WERI-Rb-1 (cell line): ENCODE data around the gene PAPPA.

ENCODE experiments used
- DNase-seq: peaks from one replicate; pipeline ENCODE4 v3.0.0-alpha.2; 2020
- H3K27ac ChIP-seq: fragments of 250-450 bp; sonication (Bioruptor Pico); 2 replicates; pipeline ENCODE4 v1.5.1; 2020; ENCODE audit warnings: mild to moderate bottlenecking, moderate library complexity
- H3K27me3 ChIP-seq: fragments of 250-450 bp; sonication (Bioruptor Pico); 2 replicates; pipeline ENCODE4 v1.5.1; 2021; ENCODE audit warnings: mild to moderate bottlenecking, low read depth, moderate library complexity; ENCODE audit not compliant: insufficient read depth, severe bottlenecking
- H3K36me3 ChIP-seq: fragments of 250-450 bp; sonication (Bioruptor Pico); 2 replicates; pipeline ENCODE4 v1.5.1; 2020; ENCODE audit warnings: mild to moderate bottlenecking, moderate library complexity
- H3K4me3 ChIP-seq: 2 replicates; pipeline ENCODE4 v1.5.1; 2011; ENCODE audit warnings: low read depth, mild to moderate bottlenecking, control low read depth, low read length
- H3K9me3 ChIP-seq: fragments of 250-450 bp; sonication (Bioruptor Pico); 2 replicates; pipeline ENCODE4 v1.5.1; 2021; ENCODE audit warnings: mild to moderate bottlenecking, moderate library complexity; ENCODE audit not compliant: severe bottlenecking
- TF ChIP-seq, protein P1 (sequence below): IDR thresholded peaks from 2 replicates; pipeline ENCODE4 v1.5.1; 2011; ENCODE audit warnings: low read depth, mild to moderate bottlenecking, control low read depth, inconsistent platforms, low read length

PAPPA gene

DNA sequence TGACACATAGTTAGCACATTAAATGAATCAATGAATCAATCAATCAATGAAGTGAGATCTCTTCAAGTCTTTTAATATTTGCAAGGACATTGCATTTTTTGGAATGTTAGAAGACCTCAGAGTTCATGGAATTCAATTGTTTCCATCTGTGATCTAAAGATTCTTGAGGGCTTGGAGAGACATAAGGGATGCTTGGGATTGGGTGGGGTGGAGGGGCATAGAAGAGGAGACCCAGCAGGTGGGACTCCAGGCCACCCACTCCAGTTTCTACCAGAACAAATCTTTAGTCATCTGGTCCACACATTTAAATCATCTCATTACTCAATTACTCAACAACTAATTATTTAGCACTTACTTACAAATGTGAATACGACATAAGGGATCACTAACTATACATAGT, 282.5 kb downstream of the PAPPA start:
- TF ChIP-seq, protein P1, sequence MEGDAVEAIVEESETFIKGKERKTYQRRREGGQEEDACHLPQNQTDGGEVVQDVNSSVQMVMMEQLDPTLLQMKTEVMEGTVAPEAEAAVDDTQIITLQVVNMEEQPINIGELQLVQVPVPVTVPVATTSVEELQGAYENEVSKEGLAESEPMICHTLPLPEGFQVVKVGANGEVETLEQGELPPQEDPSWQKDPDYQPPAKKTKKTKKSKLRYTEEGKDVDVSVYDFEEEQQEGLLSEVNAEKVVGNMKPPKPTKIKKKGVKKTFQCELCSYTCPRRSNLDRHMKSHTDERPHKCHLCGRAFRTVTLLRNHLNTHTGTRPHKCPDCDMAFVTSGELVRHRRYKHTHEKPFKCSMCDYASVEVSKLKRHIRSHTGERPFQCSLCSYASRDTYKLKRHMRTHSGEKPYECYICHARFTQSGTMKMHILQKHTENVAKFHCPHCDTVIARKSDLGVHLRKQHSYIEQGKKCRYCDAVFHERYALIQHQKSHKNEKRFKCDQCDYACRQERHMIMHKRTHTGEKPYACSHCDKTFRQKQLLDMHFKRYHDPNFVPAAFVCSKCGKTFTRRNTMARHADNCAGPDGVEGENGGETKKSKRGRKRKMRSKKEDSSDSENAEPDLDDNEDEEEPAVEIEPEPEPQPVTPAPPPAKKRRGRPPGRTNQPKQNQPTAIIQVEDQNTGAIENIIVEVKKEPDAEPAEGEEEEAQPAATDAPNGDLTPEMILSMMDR: no peak
- no peak overlapping the region for H3K4me3 ChIP-seq
- DNase-seq: no peak
- peaks cover 21% of the 10 kb centered on the region for H3K36me3 ChIP-seq
- H3K9me3 ChIP-seq: no peaks in the 10 kb centered on the region
- H3K27ac ChIP-seq: no peak overlapping the region
- H3K27me3 ChIP-seq: no peaks in the 10 kb centered on the region

DNA sequence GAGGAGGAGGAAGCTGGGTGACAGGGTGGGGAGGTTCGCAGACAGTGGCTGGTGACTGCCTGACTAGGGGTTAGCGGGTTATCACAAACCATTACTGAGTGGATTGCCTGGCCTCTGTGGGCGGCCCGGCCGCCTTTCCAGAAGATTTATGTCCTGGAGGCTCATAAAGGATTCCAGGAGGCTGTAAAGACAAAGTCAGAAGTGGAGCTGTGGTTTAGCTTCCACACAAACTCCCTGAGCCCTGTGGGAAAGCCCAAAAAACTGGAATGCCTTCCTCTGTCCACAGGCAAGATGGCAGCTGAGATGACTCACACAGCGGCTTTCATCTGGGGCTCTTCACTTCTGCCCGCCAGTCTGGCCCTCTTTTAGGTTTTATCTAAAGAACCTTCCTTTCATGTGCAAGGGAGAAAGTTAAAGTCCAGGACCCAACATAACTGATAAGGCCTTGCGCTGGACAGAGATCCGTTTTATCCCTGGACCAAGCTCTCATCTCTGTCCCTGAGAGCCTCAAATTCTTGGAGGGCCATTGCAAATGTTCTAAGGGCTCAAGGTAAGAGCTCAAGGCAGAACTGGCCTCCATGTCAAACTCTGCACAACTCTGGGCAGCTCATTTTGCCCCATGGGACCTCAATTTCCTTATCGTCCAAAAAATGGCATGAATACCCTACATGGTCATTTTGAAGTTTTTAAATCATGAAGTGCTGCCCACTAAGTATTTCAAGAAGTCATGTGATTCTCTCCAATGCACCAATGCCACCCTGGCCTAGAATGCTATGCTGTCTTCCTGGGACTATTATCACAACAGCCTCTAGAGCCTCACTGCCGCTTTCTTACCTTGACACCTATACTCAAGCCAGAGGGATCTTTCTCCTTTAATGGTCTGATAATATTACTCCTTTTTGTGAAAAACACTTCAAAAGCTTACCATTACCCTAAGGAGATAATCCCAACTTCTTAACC, 284.1 kb downstream of the PAPPA start:
- no peak for DNase-seq
- H3K27ac ChIP-seq: no peak overlapping the region
- no peaks in the 10 kb centered on the region for H3K9me3 ChIP-seq
- TF ChIP-seq, protein P1: no peak
- H3K36me3 ChIP-seq: peaks cover 27% of the 10 kb centered on the region
- H3K4me3 ChIP-seq: no peak overlapping the region
- H3K27me3 ChIP-seq: no peaks in the 10 kb centered on the region

DNA sequence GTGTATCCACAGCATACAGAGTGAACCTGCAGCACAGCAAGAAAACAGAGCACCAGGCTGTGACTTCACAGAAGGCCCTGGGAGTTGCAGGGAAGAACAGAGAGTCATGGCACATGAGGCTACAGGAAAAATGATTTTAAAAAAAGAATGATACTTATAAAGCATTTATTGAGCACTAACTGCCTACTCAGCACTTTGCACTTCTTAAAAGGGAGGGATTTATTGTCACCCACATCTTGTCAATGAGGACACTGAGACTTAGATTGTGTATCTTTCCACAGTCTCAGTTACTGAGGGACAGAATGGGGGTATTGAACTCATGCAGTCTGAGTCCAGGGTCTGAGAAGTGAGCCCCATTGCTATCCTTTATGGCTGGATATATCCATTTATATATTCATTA, 288.9 kb downstream of the PAPPA start:
- Histone ChIP-seq H3K9me3 (no peaks in the 10 kb centered on the region), H3K27me3 (no peaks in the 10 kb centered on the region), H3K27ac (no peak overlapping the region), H3K4me3 (no peak overlapping the region), H3K36me3 (peaks cover 27% of the 10 kb centered on the region)
- no peak for DNase-seq
- TF ChIP-seq, protein P1: no peak

DNA sequence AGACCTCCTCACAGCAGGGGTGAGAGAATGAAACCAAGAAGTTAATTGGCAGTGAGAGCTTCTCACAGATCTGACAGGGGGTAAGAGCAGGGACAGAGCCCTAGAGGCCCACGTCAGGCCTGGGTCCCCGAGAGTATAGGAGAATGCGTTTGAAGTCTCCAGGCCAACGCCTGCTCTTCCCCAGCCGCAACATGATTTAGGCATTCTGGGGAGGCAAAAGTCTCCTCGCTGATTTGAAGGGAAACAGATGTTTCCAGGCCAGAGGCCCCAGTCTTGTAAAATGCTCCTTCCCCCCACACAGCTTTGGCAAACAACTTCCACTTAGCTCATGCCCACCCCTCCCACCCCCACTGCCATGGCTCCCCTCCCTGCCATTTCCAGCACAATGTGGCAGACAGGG, 294.3 kb downstream of the PAPPA start:
- H3K27me3 ChIP-seq: no peaks in the 10 kb centered on the region
- no peak for DNase-seq
- TF ChIP-seq, protein P1: no peak
- H3K27ac ChIP-seq: no peak overlapping the region
- H3K9me3 ChIP-seq: no peaks in the 10 kb centered on the region
- no peak overlapping the region for H3K4me3 ChIP-seq
- no peaks in the 10 kb centered on the region; the same call in none of the 2 replicates for H3K36me3 ChIP-seq

DNA sequence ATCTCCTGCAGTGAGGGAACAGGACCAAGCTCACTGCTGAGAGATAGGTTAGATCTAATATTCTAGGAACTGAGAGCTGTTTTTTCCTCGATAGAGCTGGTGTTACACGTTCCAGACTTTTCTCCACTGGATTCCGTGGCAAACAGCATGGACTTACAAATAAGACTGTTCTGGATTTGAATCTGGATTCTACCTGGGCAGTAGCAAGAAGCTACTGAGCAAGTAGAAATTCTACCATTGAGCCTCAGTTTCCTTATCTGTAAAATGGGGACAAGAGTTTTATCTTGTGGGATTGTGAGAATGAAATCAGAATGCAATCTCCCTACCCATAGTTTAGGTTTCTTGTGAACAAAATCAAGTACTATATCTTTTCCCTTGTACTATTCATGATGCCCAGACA, 294.8 kb downstream of the PAPPA start:
- Histone ChIP-seq H3K36me3 (no peaks in the 10 kb centered on the region; the same call in none of the 2 replicates), H3K4me3 (no peak overlapping the region), H3K27ac (no peak overlapping the region), H3K27me3 (no peaks in the 10 kb centered on the region), H3K9me3 (no peaks in the 10 kb centered on the region)
- no peak for DNase-seq
- TF ChIP-seq, protein P1: no peak
